GM19035 (cell line): ENCODE results near the gene MCHR1.
"Not testable (repeated sequence)": the region's sequence is repeated elsewhere in the genome, so short reads cannot be mapped to it uniquely, and the experiment has no call there.

Source experiments
- ATAC-seq: cut with Tn5 transposase; IDR thresholded peaks from one replicate; pipeline ENCODE4 v1.9.1; 2021; ENCODE audit not compliant: unreplicated experiment

The MCHR1 gene

GRCh38 chr22:40655941-40656340 is 23.3 kb upstream of the MCHR1 start:
- ATAC-seq = not testable (repeated sequence)

GRCh38 chr22:40656651-40657050 is 22.6 kb upstream of the MCHR1 start:
- not testable (repeated sequence) for ATAC-seq

GRCh38 chr22:40659166-40659565 is 20.1 kb upstream of the MCHR1 start:
- ATAC-seq = no peak

- ATAC-seq = no peak
These were observed 18.6 kb upstream of the MCHR1 start for GRCh38 chr22:40660730-40661129.

GRCh38 chr22:40661671-40662070 is 17.6 kb upstream of the MCHR1 start:
- ATAC-seq = no peak

GRCh38 chr22:40665312-40665711 is 14.0 kb upstream of the MCHR1 start:
- ATAC-seq = no peak

GRCh38 chr22:40666151-40666848 is 13.0 kb upstream of the MCHR1 start:
- no peak for ATAC-seq

GRCh38 chr22:40668611-40669411 is 10.5 kb upstream of the MCHR1 start:
- ATAC-seq = no peak

- no peak for ATAC-seq
These were observed 9.2 kb upstream of the MCHR1 start for GRCh38 chr22:40670058-40670457.

- ATAC-seq = no peak
These were observed 7.9 kb upstream of the MCHR1 start for GRCh38 chr22:40671369-40671768.

GRCh38 chr22:40671796-40672360 is 7.4 kb upstream of the MCHR1 start:
- no peak for ATAC-seq

- ATAC-seq = no peak
These were observed 6.3 kb upstream of the MCHR1 start for GRCh38 chr22:40673017-40673416.

- ATAC-seq = no peak
These were observed 5.0 kb upstream of the MCHR1 start for GRCh38 chr22:40674274-40674673.

GRCh38 chr22:40676166-40676565 is 3.1 kb upstream of the MCHR1 start:
- not testable (repeated sequence) for ATAC-seq

- no peak for ATAC-seq
These were observed 2.6 kb upstream of the MCHR1 start for GRCh38 chr22:40676644-40677043.

GRCh38 chr22:40678493-40679248 is 613 bp upstream of the MCHR1 start:
- ATAC-seq = no peak

- ATAC-seq = no peak
These were observed 907 bp downstream of the MCHR1 start for GRCh38 chr22:40679964-40680818.

- ATAC-seq = no peak
These were observed 1.5 kb downstream of the MCHR1 start for GRCh38 chr22:40680819-40681183.

- no peak for ATAC-seq
These were observed 2.2 kb downstream of the MCHR1 start for GRCh38 chr22:40681451-40681850.

- no peak for ATAC-seq
These were observed 5.4 kb downstream of the MCHR1 start for GRCh38 chr22:40684728-40685127.

- ATAC-seq = no peak
These were observed 6.1 kb downstream of the MCHR1 start for GRCh38 chr22:40685406-40685805.
